Measurements from ENCODE around the gene UCKL1.
A peak's percentile ranks its signal among the peaks of the same experiment; 100 is the strongest.

The UCKL1 gene

DNA sequence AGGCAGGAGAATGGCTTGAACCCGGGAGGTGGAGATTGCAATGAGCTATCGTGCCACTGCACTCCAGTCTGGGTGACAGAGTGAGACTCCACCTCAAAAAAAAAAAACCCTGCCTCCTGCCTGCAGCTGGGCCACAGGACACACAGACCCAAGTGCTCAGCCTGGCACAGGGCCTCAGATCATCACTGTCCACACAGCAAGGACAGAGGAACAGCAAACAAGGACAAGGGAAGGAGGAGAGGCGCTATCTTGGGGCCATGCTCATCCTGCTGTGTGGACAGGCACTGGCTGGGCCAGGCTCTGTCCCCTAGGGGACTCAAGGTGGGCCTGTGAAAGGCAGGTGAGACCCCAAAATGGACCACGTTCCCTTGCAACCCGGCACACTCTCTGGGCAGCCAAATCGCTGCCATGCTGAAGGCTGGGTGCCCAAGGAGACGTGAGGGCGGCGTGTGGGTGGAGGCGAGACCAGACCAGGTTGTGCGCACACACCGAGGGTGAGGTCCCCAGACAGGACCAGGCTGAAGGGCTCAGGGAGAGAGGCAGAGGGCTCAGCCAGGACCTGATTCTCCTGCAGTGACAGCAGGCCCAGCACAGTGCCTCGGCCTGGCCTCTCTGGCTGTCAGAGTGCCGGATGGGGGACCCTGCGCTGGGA, 9.1 kb downstream of the UCKL1 start:
- Histone ChIP-seq H3K36me3 (ENCODE audit: control insufficient read depth in 2 of 2, insufficient read depth in 2 of 2, low read length in 2 of 2) (peaks cover 18 to 21% of the 10 kb centered on the region in 2 donors), H3K4me1 (ENCODE audit: control insufficient read depth, insufficient read depth, low read length) (peaks cover 52% of the 10 kb centered on the region), H3K9me3 (ENCODE audit: control insufficient read depth in 2 of 2, low read length in 2 of 2) (no peaks in the 10 kb centered on the region), H3K27ac (ENCODE audit: low read length) (peak overlapping the region; percentile 91), H3K4me3 (ENCODE audit: low read length in 2 of 2) (no peak overlapping the region), H3K9ac (ENCODE audit: low read length in 2 of 2) (no peak overlapping the region), H3K27me3 (ENCODE audit: control insufficient read depth in 1 of 2, insufficient read depth in 2 of 2, low read length in 2 of 2) (no peaks in the 10 kb centered on the region)

DNA sequence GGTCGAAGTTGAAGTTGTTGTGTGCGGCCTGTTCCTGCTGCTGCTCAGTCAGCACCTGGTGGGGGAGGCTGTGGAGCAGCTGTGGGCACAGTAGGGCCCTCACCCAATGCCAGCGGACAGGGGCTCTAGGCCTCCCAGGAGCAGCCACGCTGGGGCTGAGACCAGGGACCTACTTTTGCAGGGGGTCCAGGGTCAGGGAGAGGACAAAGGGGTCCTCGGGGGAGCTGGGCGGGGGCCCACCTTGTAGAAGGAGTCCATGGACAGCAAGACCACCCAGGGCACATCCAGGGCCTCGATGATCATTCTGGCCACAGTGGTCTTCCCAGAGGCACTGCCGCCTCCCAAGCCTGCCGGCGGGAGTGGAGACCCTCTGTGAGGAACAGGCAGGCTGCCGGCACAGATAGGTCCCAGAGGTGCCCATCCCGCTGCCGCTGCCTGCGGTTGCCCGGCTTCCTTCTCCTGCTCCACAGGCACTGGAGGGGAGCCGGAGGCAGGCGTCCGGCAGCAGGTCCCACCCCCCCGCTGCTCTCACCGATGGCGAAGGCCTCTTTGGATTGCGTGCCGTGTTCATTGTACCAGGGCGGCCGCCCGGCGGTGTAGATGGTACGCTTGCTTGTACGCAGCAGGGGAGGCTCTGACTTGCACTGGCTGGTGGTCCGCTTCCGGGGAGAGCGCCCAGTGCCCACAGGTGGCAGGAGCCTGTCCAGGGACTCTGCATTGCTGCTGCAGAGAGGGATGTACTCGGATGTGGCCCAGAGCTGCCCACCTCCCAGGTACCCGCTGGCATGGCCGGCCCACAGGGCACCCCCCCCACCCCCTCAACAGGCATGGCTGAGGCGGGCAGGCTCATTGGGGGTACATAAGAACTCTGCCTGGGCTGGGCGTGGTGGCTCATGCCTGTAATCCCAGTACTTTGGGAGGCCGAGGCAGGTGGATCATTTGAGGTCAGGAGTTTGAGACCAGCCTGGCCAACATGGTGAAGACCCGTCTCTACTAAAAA, 10.0 kb downstream of the UCKL1 start:
- H3K4me1 ChIP-seq (ENCODE audit: control insufficient read depth, insufficient read depth, low read length) = peaks cover 43% of the 10 kb centered on the region

GRCh38 chr20:63945031-63945658, 11.1 kb downstream of the UCKL1 start:
- H3K9ac ChIP-seq (ENCODE audit: low read length in 2 of 2) = no peak overlapping the region
- no peak overlapping the region for H3K4me3 ChIP-seq (ENCODE audit: low read length in 2 of 2)
- peaks cover 32% of the 10 kb centered on the region for H3K4me1 ChIP-seq (ENCODE audit: control insufficient read depth, insufficient read depth, low read length)
- H3K9me3 ChIP-seq (ENCODE audit: control insufficient read depth in 2 of 2, low read length in 2 of 2) = no peaks in the 10 kb centered on the region
- peaks cover 20 to 26% of the 10 kb centered on the region in 2 donors for H3K36me3 ChIP-seq (ENCODE audit: control insufficient read depth in 2 of 2, insufficient read depth in 2 of 2, low read length in 2 of 2)
- H3K27me3 ChIP-seq (ENCODE audit: control insufficient read depth in 1 of 2, insufficient read depth in 2 of 2, low read length in 2 of 2) = no peaks in the 10 kb centered on the region
- no peak overlapping the region for H3K27ac ChIP-seq (ENCODE audit: low read length)

More for the DNA sequence above, 10.0 kb downstream of the UCKL1 start:
- peaks cover 18 to 21% of the 10 kb centered on the region in 2 donors for H3K36me3 ChIP-seq (ENCODE audit: control insufficient read depth in 2 of 2, insufficient read depth in 2 of 2, low read length in 2 of 2)
- H3K27ac ChIP-seq (ENCODE audit: low read length) = no peak overlapping the region
- H3K4me3 ChIP-seq (ENCODE audit: low read length in 2 of 2) = no peak overlapping the region
- no peak overlapping the region for H3K9ac ChIP-seq (ENCODE audit: low read length in 2 of 2)
- H3K9me3 ChIP-seq (ENCODE audit: control insufficient read depth in 2 of 2, low read length in 2 of 2) = no peaks in the 10 kb centered on the region
- H3K27me3 ChIP-seq (ENCODE audit: control insufficient read depth in 1 of 2, insufficient read depth in 2 of 2, low read length in 2 of 2) = no peaks in the 10 kb centered on the region

GRCh38 chr20:63944078-63944941, 11.9 kb downstream of the UCKL1 start:
- Histone ChIP-seq H3K9ac (ENCODE audit: low read length in 2 of 2) (no peak overlapping the region), H3K4me1 (ENCODE audit: control insufficient read depth, insufficient read depth, low read length) (peaks cover 24% of the 10 kb centered on the region), H3K36me3 (ENCODE audit: control insufficient read depth in 2 of 2, insufficient read depth in 2 of 2, low read length in 2 of 2) (peaks cover 23 to 30% of the 10 kb centered on the region in 2 donors), H3K4me3 (ENCODE audit: low read length in 2 of 2) (no peak overlapping the region), H3K27me3 (ENCODE audit: control insufficient read depth in 1 of 2, insufficient read depth in 2 of 2, low read length in 2 of 2) (no peaks in the 10 kb centered on the region), H3K27ac (ENCODE audit: low read length) (no peak overlapping the region), H3K9me3 (ENCODE audit: control insufficient read depth in 2 of 2, low read length in 2 of 2) (no peaks in the 10 kb centered on the region)

GRCh38 chr20:63943808-63944077, 12.5 kb downstream of the UCKL1 start:
- Histone ChIP-seq H3K27me3 (ENCODE audit: control insufficient read depth in 1 of 2, insufficient read depth in 2 of 2, low read length in 2 of 2) (no peaks in the 10 kb centered on the region), H3K9ac (ENCODE audit: low read length in 2 of 2) (no peak overlapping the region), H3K4me1 (ENCODE audit: control insufficient read depth, insufficient read depth, low read length) (peaks cover 18% of the 10 kb centered on the region), H3K36me3 (ENCODE audit: control insufficient read depth in 2 of 2, insufficient read depth in 2 of 2, low read length in 2 of 2) (peaks cover 23 to 30% of the 10 kb centered on the region in 2 donors), H3K9me3 (ENCODE audit: control insufficient read depth in 2 of 2, low read length in 2 of 2) (no peaks in the 10 kb centered on the region), H3K4me3 (ENCODE audit: low read length in 2 of 2) (no peak overlapping the region), H3K27ac (ENCODE audit: low read length) (no peak overlapping the region)

DNA sequence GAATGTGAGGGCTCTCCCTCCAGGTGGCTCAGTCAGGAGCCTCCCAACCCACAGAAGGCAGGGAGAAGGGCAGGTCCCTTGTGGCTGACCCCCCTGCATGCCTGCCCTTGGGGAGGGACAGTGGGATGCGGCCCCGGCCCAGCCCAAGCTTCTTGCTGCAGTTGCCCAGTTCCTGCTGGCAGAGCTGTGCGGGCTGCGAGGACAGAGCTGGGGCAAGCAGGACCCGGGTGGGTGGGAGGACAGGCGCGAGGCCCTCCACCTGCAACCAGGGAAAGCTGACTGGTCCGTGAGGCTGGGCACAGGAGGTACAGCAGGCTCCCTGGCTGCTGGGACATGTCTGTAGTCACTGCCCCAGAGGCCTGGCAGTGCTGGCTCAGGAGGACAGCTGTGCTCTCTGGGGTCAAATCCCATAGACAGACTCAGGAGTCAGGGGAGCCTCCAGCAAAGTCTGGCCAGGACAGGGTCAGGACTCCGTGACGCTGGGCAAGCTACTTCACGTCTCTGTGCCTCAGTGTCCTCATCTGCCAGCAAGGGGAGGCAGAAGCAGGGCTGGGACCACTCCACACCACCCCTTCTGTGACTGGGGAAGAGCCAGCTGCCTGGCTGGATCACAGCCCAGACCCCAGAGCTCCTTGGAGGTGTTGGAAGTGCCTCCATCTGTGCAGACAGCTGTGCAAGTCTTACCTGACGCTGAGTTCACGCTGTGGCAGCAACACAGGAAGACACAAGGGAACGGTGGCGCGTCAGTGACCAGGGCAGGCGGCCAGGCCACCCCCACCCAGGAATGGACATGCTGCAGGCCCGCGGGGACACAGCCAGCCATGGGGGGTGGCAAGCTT, 13.0 kb downstream of the UCKL1 start:
- Histone ChIP-seq H3K36me3 (ENCODE audit: control insufficient read depth in 2 of 2, insufficient read depth in 2 of 2, low read length in 2 of 2) (peaks cover 23 to 30% of the 10 kb centered on the region in 2 donors), H3K27me3 (ENCODE audit: control insufficient read depth in 1 of 2, insufficient read depth in 2 of 2, low read length in 2 of 2) (no peaks in the 10 kb centered on the region), H3K27ac (ENCODE audit: low read length) (no peak overlapping the region), H3K9me3 (ENCODE audit: control insufficient read depth in 2 of 2, low read length in 2 of 2) (no peaks in the 10 kb centered on the region), H3K4me1 (ENCODE audit: control insufficient read depth, insufficient read depth, low read length) (peaks cover 12% of the 10 kb centered on the region), H3K9ac (ENCODE audit: low read length in 2 of 2) (no peak overlapping the region), H3K4me3 (ENCODE audit: low read length in 2 of 2) (no peak overlapping the region)

GRCh38 chr20:63942250-63942951, 13.8 kb downstream of the UCKL1 start:
- no peak overlapping the region for H3K9ac ChIP-seq (ENCODE audit: low read length in 2 of 2)
- H3K27me3 ChIP-seq (ENCODE audit: control insufficient read depth in 1 of 2, insufficient read depth in 2 of 2, low read length in 2 of 2) = no peaks in the 10 kb centered on the region
- peaks cover 23 to 30% of the 10 kb centered on the region in 2 donors for H3K36me3 ChIP-seq (ENCODE audit: control insufficient read depth in 2 of 2, insufficient read depth in 2 of 2, low read length in 2 of 2)
- no peak overlapping the region for H3K4me3 ChIP-seq (ENCODE audit: low read length in 2 of 2)
- H3K9me3 ChIP-seq (ENCODE audit: control insufficient read depth in 2 of 2, low read length in 2 of 2) = no peaks in the 10 kb centered on the region
- no peak overlapping the region for H3K27ac ChIP-seq (ENCODE audit: low read length)
- peaks cover 9% of the 10 kb centered on the region for H3K4me1 ChIP-seq (ENCODE audit: control insufficient read depth, insufficient read depth, low read length)

DNA sequence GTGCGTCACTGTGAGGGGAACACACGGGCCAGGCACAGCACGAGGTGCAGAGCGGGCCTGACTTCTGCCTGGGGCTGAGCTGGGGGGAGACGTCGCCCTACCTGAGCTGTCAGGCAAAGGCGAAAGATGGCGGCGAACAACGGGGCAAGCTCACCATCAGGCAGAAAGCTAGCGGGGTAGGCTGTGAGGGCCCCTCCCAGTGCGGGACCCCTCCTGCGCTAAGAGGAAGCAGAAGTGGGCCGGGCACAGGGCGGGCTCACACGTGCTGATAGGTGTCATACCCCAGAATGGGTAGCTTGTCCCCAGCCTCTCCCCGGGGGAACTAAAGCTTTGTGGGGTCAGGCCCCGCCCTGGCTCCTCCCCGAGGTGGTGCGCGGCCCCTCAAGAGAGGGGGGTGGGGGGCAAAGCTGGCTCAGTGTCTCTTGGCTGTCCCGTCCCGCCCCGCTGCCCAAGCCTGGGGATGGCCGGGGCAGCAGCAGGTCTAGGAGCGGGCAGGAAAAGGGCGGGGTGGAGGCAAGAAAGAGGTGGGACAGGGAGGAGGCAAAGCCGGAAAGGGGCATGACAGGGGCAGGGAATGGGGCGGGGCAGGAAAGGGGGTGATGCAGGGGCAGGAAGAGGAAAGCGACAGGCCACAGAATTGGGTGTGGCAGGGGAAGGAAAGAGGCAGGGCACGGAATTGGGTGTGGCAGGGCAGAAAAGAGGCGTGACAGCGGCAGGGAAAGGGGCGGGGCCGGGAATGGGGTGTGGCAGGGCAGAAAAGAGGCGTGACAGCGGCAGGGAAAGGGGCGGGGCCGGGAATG, 14.7 kb downstream of the UCKL1 start:
- Histone ChIP-seq H3K27me3 (ENCODE audit: control insufficient read depth in 1 of 2, insufficient read depth in 2 of 2, low read length in 2 of 2) (no peaks in the 10 kb centered on the region), H3K4me3 (ENCODE audit: low read length in 2 of 2) (no peak overlapping the region), H3K4me1 (ENCODE audit: control insufficient read depth, insufficient read depth, low read length) (peaks cover 5% of the 10 kb centered on the region), H3K27ac (ENCODE audit: low read length) (no peak overlapping the region), H3K9me3 (ENCODE audit: control insufficient read depth in 2 of 2, low read length in 2 of 2) (no peaks in the 10 kb centered on the region), H3K36me3 (ENCODE audit: control insufficient read depth in 2 of 2, insufficient read depth in 2 of 2, low read length in 2 of 2) (peaks cover 23 to 30% of the 10 kb centered on the region in 2 donors), H3K9ac (ENCODE audit: low read length in 2 of 2) (no peak overlapping the region)

All from stomach smooth muscle (tissue), 2 donors.